ENCODE results near the gene SNX6. TPM values are rescaled to one million over a fixed set of nuclear protein-coding genes. Genes with fewer than 3 reads are reported as not detected.

The SNX6 gene
- total RNA-seq: 127 and 144 TPM in 2 replicates

DNA sequence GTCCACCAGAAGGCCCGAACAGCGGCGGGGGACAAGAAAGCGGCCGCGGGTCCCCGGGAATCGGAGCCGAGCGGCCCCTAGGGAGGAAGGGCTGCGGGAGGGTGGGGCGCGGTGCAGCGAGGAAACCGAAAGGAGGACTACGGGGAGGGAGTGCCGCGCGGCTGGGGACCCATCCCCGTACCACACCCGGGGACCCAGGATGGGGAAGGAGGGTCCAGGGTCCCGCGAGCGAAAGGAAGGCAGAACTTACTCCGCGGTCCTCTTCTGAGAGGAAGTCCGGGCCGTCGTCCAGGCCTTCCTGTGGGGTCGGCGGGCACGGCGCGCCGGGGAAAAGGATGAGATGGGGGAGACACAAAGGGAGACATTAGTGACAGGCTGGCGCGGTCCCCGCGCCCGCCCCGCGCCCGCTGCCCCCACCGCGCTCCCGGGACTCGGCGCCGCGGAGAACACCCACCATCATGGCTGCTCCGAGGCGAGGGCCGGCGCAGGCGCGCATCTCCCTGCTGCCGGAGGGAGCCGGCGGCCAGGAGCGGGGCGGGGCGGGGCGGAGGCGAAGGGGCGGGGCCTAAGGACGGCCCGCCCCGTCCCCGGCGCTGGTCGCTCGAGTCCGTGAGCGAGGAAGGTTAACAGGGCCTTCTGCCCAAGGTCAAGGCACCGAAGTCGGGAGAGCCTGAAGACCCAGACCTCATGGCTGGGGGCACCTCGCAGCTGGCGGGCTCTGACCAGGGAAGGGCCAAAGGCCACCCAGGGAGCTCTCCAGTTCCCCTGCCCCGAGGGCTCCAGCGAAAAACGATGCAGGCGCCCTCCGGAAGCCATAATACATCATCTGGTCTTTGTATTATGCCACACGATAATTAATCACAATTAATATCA, at the start of gene SNX6:
Gene SNX6 (minus strand): TSS at position 492 of the 873 bp plus-strand sequence. CDS start 32 bp downstream, at position 460.

DNA sequence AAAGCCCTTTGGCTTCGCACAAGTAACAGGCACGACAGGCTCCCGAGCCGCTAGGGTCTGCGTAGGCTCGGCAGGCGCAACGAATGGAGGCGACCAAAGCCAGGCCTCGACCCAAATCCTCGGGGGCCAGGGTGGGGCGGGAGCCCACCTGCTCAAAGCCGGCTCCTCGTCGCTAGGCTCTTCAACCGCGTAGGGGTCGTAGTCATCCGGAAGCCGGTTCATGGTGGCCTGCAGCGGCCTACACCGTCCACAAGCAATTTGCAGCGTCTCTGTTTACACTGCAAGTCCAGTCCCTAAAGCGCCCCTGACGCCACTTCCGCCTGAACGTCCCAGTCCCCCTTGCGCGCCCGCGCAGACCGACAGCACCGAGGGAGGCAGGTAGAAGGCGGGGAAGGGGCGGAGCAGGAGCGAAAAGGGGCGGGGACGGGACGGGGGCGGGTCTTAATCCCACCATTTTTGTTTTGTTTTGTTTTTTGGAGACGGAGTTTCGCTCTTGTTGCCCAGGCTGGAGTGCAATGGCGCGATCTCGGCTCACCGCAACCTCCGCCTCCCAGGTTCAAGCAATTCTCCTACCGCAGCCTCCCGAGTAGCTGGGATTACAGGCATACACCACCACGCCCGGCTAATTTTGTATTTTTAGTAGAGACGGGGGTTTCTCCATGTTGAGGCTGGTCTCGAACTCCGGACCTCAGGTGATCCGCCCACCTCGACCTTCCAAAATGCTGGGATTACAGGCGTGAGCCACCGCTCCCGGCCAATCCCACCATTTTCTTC, 90.4 kb downstream of the SNX6 start, which contains the start of gene EAPP:
Gene EAPP (minus strand): TSS at position 295 of the 774 bp plus-strand sequence. CDS start 73 bp downstream, at position 222.

Small RNA genes within 50 kb of the gene (small RNA-seq; reads per million reads assigned to genes)
- gene RNU1-27P: not detected
- not detected for gene RNU1-28P
- not detected for gene RNU6-1261P

Other genes with a start within 250 kb of the SNX6 start
- gene SPTSSA, start 167.9 kb downstream of the SNX6 start, total RNA-seq: 18.3 and 20.7 TPM in 2 replicates
- 34.8 and 36.3 TPM in 2 replicates for gene EAPP, start 90.4 kb downstream of the SNX6 start, total RNA-seq
- 59.8 and 65.6 TPM in 2 replicates for gene CFL2, start 84.4 kb upstream of the SNX6 start, total RNA-seq
- 36.9 and 44.0 TPM in 2 replicates for gene BAZ1A, start 245.2 kb upstream of the SNX6 start, total RNA-seq